ENCODE results near the gene RDH13.

RDH13 gene

DNA sequence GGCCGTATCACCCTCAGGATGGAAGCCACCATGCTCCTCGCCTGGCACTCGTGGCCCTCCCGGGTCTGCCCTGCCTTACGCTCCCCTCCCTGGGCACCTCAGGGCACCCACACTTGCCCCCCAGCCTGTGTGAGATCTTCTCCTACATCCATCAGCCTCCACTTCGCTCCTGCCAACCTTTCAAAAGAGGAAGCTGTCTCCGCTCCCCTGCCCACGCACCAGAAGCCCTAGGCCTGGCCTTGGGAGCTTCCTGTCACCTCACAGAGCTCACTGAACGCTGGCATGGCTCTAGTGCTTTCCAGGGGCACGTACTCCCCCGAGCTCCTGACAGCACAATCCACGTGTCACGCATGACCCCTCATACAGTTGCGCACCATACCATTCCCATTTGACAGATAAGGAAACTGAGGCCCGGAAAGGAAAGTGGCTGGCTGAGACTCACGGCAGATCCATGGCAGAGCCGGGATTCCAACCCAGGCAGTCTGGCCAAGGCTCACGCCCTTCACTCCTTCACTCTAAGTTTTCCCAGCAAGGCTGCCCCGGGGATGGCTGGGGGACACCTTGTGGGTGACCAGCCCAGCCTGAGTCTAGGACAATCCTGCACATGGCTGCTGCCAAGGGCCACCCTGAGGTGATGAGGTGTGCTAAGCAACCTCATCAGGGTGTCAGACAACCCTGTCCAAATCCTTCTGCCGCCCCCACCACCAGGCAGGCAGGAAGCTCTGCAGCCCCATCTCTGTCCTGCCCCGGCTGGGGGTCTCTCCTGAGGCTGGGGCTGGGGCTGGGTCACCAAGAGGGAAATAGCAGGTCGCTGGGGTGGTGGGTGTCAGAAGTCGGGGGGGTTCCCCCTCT, 35.1 kb upstream of the RDH13 start:
- peaks cover 9% of the 10 kb centered on the region; the same call in 1 of the 2 replicates for H3K36me3 ChIP-seq
- H3K4me3 ChIP-seq (ENCODE audit: low read depth, low read length): no peak overlapping the region
- no peaks in the 10 kb centered on the region for H3K4me1 ChIP-seq
- DNase-seq: no peak
- H3K9me3 ChIP-seq: no peaks in the 10 kb centered on the region
- no peaks in the 10 kb centered on the region for H3K27me3 ChIP-seq
- TF ChIP-seq, protein P1, sequence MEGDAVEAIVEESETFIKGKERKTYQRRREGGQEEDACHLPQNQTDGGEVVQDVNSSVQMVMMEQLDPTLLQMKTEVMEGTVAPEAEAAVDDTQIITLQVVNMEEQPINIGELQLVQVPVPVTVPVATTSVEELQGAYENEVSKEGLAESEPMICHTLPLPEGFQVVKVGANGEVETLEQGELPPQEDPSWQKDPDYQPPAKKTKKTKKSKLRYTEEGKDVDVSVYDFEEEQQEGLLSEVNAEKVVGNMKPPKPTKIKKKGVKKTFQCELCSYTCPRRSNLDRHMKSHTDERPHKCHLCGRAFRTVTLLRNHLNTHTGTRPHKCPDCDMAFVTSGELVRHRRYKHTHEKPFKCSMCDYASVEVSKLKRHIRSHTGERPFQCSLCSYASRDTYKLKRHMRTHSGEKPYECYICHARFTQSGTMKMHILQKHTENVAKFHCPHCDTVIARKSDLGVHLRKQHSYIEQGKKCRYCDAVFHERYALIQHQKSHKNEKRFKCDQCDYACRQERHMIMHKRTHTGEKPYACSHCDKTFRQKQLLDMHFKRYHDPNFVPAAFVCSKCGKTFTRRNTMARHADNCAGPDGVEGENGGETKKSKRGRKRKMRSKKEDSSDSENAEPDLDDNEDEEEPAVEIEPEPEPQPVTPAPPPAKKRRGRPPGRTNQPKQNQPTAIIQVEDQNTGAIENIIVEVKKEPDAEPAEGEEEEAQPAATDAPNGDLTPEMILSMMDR (IDR thresholded peaks at IDR 0.05; ENCODE audit: low read depth, low read length): no peak

DNA sequence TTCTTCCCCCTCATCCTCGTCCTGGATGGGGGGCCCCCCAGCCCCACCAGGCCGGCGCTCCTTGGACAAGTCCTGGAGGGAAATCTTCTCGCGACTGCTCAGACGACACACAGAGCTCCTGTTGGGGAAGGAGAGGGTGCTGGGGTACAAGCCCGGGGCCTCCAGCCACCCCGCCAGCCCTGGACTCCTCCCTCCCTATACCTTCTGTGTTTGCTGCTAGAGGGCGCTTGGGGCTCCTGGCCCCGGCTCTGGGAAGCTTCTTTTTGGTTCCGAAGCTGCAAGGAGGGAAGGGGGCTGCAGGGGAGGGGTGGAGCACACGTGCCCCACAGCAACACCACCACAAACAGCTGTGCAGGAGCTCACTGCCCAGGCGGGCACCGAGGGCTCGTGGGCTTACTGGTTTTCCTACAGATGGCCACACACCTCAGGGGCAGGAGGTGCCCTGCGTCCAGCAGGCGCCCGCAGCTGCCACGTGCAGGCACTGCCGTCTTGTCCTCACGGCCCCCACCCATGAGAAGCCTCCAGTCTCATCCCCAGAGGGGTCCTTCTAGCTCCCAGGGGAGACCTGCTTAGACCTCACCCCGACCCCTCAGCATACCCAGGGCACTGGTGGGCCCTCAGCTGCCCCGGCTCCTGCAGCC, 33.2 kb upstream of the RDH13 start:
- H3K36me3 ChIP-seq: peaks cover 5% of the 10 kb centered on the region
- TF ChIP-seq, protein P1 (IDR thresholded peaks at IDR 0.05; ENCODE audit: low read depth, low read length): no peak
- H3K9me3 ChIP-seq: no peaks in the 10 kb centered on the region
- no peak for DNase-seq
- H3K4me3 ChIP-seq (ENCODE audit: low read depth, low read length): no peak overlapping the region
- no peaks in the 10 kb centered on the region for H3K4me1 ChIP-seq
- no peaks in the 10 kb centered on the region for H3K27me3 ChIP-seq

DNA sequence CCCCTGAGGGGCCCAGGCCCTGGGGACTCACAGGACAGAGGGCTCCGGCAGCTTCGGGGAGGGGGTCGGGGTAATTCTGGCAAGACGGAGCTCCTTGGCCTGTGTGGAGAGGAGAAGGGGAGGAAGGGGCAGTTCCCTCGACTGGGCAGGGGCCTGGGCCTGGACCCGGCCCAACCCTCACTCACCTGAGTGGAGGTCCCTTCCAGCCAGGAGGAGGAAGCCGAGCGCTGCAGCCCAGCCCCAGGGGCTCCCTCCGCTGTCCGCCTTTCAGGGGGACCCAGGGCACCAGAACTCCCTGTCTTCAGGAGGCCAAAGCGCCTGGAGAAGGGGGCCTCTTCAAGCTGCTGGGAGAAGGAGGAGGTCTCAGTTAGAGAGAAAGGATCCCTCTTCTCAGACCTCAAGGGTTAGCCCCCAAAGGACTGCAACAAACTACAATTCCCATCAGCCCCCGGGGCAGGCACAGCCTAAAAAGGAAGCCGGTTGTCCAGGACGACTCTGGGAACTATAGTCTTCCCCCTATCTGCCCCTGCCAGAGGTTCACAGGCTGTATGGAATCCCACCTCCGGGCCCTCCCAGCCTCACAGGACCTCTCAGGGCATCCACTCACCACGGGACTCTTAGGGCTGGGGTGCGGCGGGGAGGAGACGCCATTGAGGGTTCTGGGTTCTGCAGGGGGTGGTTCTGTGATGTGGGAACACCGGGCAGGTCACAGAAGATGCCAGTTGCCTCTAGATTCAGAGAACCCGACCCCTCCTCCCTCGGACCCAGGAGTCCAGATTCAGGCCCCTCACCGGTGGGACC, 32.5 kb upstream of the RDH13 start:
- H3K36me3 ChIP-seq: peaks cover 5% of the 10 kb centered on the region
- no peaks in the 10 kb centered on the region for H3K27me3 ChIP-seq
- no peaks in the 10 kb centered on the region for H3K9me3 ChIP-seq
- TF ChIP-seq, protein P1 (IDR thresholded peaks at IDR 0.05; ENCODE audit: low read depth, low read length): no peak
- no peak for DNase-seq
- no peaks in the 10 kb centered on the region for H3K4me1 ChIP-seq
- H3K4me3 ChIP-seq (ENCODE audit: low read depth, low read length): no peak overlapping the region

DNA sequence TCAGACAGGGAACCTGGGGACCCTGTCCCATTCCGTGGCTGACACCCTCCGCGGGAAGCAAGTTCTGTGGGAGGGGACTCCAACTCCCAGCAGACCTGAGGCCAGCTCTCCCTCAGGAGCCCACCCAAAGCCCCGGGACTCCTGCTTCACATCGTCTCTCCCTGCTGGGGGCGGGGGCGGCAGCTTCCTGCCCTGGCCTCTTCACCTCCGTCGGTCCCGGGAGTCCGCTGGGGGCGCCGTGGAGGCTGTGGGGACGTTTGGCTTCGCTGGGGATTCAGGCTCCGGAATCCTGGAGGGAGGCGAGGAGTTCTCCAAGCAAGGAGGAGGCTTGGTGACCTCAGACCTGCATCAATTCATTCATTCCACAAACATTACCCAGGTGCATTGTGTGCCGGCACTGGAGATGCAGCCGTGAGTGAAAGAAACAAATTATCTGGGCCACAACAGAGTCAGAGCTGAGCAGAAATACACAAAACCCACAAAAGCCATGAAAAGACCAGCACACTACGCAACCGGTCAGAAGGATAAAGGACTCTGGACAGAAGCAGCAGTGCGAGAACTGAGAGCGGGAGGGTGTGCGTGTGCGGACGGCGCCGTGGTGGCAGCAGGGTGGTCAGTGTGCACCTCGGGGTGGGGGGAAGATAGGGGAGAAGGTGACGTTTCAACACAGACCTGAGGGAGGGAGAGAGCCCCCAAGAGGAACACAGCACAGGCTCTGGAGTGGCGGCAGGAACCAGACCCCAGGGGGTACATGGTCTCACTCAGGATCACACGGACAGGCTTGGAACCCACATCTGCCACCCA, 31.7 kb upstream of the RDH13 start:
- Histone ChIP-seq H3K36me3 (peaks cover 7% of the 10 kb centered on the region), H3K27me3 (no peaks in the 10 kb centered on the region), H3K9me3 (no peaks in the 10 kb centered on the region), H3K4me1 (no peaks in the 10 kb centered on the region), H3K4me3 (ENCODE audit: low read depth, low read length) (no peak overlapping the region)
- TF ChIP-seq, protein P1 (IDR thresholded peaks at IDR 0.05; ENCODE audit: low read depth, low read length): no peak
- no peak for DNase-seq

DNA sequence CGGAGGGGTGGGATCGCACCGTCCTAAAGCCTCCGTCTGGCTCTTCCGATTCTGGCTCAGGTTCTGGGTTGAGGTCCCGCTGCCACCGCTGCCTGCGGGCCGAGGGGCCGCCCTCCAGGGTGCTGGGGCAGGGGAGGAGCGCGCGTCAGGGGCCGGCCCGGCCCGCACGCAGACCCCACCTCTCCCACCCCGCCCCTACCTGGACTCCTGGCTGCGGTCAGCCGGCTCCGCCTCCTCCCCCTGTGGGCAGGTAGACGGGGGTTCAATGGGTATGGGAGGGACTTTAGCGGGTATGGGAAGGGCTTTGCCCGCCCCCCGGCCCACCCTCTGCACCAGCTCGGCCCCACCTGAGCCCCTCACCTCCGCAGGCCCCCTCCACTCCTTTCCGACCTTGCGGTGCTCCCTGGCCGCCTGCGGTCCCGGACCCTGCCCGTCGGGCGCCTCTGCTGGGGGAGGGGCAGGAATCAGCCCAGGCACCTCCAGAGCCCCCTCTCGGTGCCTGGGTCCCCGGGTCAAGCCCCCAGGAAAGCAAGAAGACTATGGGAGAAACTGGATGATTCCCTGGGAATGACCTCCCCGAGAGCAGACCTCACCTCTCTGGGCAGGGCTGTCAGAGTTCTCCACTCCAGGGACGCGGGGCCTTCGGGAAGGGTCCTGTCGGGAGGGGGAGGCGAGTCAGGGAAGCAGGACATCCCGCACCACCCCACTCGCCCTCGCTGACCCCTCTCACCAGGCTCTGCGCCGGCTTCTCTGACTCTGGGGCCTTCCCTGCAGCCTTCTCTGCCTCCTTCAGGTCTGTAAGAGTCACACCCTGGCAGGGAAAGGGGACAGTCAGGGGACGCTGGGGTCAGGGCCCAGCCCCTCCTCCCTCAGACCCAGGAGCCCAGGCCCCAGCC, 29.7 kb upstream of the RDH13 start:
- TF ChIP-seq, protein P1 (IDR thresholded peaks at IDR 0.05; ENCODE audit: low read depth, low read length): no peak
- no peaks in the 10 kb centered on the region for H3K4me1 ChIP-seq
- H3K27me3 ChIP-seq: peaks cover 2% of the 10 kb centered on the region; the same call in 1 of the 2 replicates
- no peaks in the 10 kb centered on the region for H3K9me3 ChIP-seq
- no peak for DNase-seq
- no peak overlapping the region for H3K4me3 ChIP-seq (ENCODE audit: low read depth, low read length)
- H3K36me3 ChIP-seq: peaks cover 8% of the 10 kb centered on the region
